Left colon (tissue), 2 donors: Measurements from ENCODE around the gene IGBP1. TPM values are rescaled to one million over a fixed set of nuclear protein-coding genes. Genes with fewer than 3 reads are reported as not detected.

Experiments
- total RNA-seq, 2 donors: library from RNA; stranded (reverse); fragmentation: NEBNext Ultra II Directional; extraction: Animal tissue kit (Norgen Biotek cat#: 25700); gene quantifications; one replicate each; pipeline ENCODE4 v1.2.1, GENCODE V29; 2021
- donor health status: DM: no; HTN: no; CAD: no.
- donor health status: DM: yes; HTN: yes; CAD: no.

Gene IGBP1
- total RNA-seq, 2 donors from 2014 or later, result 64.0 to 85.0 TPM

Other genes with a start within 250 kb of the IGBP1 start
- gene AWAT2, start 83.5 kb upstream of the IGBP1 start, total RNA-seq, result not detected
- not detected for gene OTUD6A, start 71.0 kb upstream of the IGBP1 start, total RNA-seq
- gene DGAT2L6, start 44.0 kb downstream of the IGBP1 start, total RNA-seq, result not detected
- not detected for gene AWAT1, start 101.2 kb downstream of the IGBP1 start, total RNA-seq
- gene P2RY4, start 126.8 kb downstream of the IGBP1 start, total RNA-seq, result 1 to 10 TPM; 1.9 to 2.3 TPM
- gene ARR3, start 134.9 kb downstream of the IGBP1 start, total RNA-seq, result 1 to 10 TPM in 1 of 2 donors, under 1 TPM in 1; 0.64 to 1.2 TPM
- under 1 TPM in 1 of 2 donors, not detected in 1; 0.34 TPM for gene RAB41, start 148.7 kb downstream of the IGBP1 start, total RNA-seq
- 10 to 100 TPM; 44.8 to 45.9 TPM for gene PDZD11, start 156.5 kb downstream of the IGBP1 start, total RNA-seq
- gene KIF4A, start 156.7 kb downstream of the IGBP1 start, total RNA-seq, result 1 to 10 TPM; 2.2 to 6.7 TPM